GM10248 (cell line): Measurements from ENCODE around the gene SH3D19.

Experiments
- CTCF ChIA-PET: fragments of 300-600 bp; sonication (Branson Sonifier 250); formaldehyde crosslinking; extraction: SDS; loops from one replicate; lab custom pipeline; 2021; ENCODE audit warnings: antibody characterized with exemption; lab: Yijun Ruan, JAX
- POLR2A ChIA-PET: fragments of 350-650 bp; sonication (Branson Sonifier 250); formaldehyde crosslinking; extraction: SDS; loops from one replicate; lab custom pipeline; 2020; ENCODE audit warnings: antibody characterized with exemption; lab: Yijun Ruan, JAX
- DNase-seq: peaks from one replicate; pipeline ENCODE4 v3.0.0; 2012; ENCODE audit errors: extremely low spot score
- TF ChIP-seq, protein P1 (sequence below): IDR thresholded peaks from 2 replicates; pipeline ENCODE4 v1.5.1; 2012; ENCODE audit warnings: mild to moderate bottlenecking, low read depth; ENCODE audit errors: extremely low read depth, missing control alignments, control extremely low read depth

The SH3D19 gene

DNA sequence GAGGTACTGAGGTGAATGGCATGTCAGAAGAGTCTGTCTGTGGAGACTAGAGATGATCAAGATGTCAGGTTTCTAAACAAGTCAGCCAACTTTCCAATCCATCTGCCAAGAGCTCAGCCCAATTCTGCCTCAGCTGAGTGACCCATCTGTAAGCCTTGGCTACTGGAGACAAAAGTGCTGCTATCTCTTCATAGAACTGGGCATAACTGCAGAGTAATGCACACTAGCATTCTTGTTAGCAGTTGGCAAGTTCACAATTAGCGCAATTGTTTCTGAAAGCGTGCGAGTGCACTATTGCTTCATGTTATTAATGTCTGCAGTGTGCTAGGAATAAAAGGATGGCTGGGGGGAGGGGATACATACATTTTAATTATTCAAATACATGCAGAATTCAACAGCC lies 32.9 kb upstream of the SH3D19 start:
- DNase-seq, result no peak
- ChIA-PET CTCF (no interaction called here), POLR2A (no interaction called here)
- TF ChIP-seq, protein P1, sequence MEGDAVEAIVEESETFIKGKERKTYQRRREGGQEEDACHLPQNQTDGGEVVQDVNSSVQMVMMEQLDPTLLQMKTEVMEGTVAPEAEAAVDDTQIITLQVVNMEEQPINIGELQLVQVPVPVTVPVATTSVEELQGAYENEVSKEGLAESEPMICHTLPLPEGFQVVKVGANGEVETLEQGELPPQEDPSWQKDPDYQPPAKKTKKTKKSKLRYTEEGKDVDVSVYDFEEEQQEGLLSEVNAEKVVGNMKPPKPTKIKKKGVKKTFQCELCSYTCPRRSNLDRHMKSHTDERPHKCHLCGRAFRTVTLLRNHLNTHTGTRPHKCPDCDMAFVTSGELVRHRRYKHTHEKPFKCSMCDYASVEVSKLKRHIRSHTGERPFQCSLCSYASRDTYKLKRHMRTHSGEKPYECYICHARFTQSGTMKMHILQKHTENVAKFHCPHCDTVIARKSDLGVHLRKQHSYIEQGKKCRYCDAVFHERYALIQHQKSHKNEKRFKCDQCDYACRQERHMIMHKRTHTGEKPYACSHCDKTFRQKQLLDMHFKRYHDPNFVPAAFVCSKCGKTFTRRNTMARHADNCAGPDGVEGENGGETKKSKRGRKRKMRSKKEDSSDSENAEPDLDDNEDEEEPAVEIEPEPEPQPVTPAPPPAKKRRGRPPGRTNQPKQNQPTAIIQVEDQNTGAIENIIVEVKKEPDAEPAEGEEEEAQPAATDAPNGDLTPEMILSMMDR, result no peak

DNA sequence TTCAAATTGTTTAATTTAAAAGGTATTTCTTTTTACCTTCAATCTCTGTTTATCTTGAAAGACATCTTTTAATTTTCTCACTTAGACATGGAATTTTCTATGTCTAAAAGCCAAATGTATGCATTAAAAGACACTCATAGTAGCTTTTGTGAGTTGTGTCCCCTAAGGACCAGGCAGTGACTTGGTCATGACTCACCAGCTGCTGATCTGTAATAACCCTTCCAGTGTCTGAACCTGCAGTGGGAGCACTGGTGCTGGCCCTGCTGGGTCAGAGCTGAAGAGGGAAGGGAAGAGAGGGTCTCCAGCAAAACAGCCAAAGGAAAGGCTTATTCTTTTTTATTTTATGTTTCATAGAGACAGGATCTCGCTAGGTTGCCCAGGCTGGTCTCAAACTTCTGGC lies 31.1 kb upstream of the SH3D19 start:
- DNase-seq, result no peak
- TF ChIP-seq, protein P1, result no peak
- ChIA-PET POLR2A (no interaction called here), CTCF (no interaction called here)

DNA sequence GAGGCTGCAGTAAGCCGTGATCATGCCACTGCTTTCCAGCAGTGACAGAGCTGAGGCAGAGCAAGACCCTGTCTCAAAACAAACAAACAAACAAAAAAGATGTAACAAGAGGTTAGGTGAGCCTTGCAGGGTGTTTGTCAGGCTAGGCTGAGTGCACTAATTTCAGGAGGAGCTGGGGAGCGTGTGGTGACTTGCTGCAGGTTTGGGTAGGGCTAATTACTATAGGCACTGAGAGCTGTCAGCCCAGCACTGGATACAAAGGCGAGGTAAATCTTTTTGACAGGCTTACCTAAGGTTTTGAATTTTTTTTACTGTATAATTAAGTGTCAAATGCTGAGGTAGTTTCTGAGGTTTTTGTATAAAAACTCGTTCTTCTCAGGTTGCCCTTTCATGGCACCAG lies 29.8 kb upstream of the SH3D19 start:
- TF ChIP-seq, protein P1, result no peak
- no peak for DNase-seq
- CTCF ChIA-PET, result interaction anchor here (1.3 kb wide), 1 partner anchor 7 kb away, joined by 3 read pairs; no protein-coding TSS in a partner anchor
- POLR2A ChIA-PET, result no interaction called here

DNA sequence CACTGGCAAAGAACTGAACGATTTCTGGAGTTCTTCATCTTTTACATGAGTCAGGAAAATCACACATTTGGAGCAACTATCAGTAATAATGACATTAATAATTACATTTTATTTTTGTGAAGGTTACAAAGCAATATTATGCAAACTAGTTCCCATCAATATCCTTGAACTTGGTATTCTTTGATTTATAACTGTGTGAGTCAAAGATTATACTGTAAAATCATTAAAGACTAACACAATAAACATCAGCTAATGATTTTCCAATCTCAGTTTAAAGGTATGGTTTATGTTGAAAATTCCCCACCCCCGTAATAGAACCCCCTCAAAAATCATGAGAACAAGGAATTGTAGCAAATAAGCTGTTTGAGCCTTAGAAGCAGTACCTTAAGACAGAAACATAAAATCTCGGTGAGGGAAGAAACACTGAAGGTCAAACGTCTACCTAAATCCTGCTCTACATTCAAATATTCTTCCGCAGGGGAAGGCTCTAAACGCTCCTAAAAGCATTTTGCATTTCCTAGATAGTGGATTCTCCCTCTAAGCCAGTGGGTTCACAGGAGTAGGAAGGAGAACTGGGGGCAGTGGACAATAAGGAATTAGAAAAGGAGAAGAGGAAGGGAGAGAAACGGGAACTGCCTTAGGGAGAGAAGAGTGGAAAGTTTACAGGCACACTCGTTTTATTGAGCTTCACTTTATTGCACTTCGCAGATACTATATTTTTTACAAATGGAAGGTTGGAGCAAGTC lies 22.3 kb upstream of the SH3D19 start:
- ChIA-PET CTCF (no interaction called here), POLR2A (no interaction called here)
- TF ChIP-seq, protein P1, result no peak
- no peak for DNase-seq

DNA sequence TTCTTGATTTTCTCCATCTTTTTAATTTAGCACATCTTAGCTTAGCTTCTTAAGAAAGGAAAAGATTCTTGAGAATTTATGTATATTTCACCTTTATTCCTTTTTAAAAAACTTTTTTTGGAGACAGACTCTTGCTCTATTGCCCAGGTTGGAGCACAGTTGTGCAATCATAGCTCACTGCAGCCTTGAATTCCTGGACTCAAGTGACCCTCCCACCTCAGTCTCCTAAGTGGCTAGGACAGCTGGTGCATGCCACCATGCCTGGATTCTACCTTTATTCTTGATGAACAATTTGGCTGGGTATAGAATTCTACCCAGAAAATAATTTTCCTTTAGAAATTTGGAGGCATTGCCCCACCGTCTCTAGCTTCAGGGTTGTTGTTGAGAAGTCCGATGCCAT lies 19.5 kb upstream of the SH3D19 start:
- POLR2A ChIA-PET, result no interaction called here
- TF ChIP-seq, protein P1, result no peak
- CTCF ChIA-PET, result interaction anchor here (1.0 kb wide), 1 partner anchor 17 kb away, joined by 4 read pairs; no protein-coding TSS in a partner anchor
- no peak for DNase-seq

DNA sequence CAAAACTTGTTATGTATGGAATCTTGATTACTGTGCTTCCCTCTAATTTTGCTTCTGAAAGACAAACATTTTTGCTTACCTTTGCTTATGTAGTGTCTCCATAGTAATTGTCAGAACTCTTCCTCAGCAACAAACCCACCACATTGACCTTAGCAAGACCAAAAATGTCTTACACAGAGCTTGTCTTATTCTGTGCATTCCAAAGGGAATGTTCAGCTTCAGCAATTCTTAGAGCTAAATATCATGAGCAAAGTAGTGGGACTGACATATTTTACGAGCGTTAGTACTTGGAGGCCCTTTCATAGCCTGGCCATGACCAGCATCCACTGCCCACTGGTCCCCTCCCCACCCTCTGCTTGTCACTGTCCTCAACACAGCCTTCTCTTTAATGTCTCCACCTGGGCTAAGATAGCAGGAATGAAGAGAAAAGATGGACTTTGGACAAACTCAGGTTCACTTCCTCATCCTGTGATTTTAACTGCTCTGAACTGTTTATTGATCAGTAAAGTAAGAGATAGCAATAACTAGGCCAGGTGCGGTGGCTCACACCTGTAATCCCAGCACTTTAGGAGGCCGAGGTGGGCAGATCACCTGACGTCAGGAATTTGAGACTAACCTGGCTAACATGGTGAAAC lies 15.5 kb upstream of the SH3D19 start:
- TF ChIP-seq, protein P1, result no peak
- POLR2A ChIA-PET, result no interaction called here
- CTCF ChIA-PET, result interaction anchor here (2.1 kb wide), 1 partner anchor 19 kb away, joined by 5 read pairs; no protein-coding TSS in a partner anchor
- no peak for DNase-seq
